ENCODE measurements around the gene KPNA5. TPM values are rescaled to one million over a fixed set of nuclear protein-coding genes. Genes with fewer than 3 reads are reported as not detected.

Gene KPNA5
- total RNA-seq, 1 donor from 2014 or later, result 6.0 TPM

DNA sequence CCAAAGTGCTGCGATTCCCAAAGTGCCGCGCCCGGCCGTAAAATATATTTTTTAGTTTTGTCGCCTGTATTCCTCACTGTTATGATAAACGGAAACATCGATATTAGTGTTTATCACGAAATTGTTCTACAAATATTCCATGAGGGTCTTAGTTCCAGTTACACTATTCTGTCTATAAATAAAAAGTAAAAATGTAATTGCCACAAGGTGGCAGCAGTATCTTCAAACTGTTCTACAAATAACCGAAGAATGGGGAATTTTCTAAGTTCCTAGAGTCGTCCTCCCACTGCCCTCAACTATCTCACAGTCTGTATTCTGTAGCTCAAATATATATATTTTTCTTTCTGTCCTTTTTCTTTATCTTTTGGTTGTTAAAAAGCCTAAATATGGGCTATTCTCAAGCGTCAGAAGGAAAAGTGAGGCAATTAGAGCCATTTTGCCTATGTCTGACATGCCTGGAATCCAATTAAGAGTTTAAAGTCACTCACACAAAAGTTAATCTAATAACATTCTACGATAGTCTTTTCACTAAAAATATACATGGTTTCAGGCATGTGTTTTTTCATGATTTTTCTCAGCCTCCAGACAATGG, 98.7 kb downstream of the KPNA5 start:
- DNase-seq (ENCODE audit: extremely low read depth, low read depth, low spot score), result peak; percentile 22

DNA sequence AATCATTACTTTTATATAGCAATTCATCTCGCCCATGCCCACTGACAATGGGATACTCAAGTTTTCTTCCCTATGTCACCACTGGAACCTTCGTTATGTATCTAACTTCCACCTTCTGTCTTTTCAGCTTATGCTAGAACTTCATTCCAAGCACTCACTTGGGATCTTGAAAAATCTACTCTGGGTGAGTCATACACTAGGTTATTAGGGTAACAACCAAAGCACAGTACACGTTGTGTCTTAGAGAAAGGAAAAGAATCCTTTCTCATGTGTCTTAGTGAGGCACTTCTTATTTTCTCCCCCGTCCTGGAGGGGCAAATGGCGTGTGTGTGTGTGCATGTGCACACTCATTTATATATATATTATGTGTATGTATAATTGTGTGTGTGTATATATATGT, 102.8 kb downstream of the KPNA5 start:
- DNase-seq (ENCODE audit: extremely low read depth, low read depth, low spot score), result no peak

Other genes with a start within 250 kb of the KPNA5 start
- 0.68 and 1.1 TPM in 2 replicates for gene CALHM6, start 219.8 kb upstream of the KPNA5 start, total RNA-seq
- gene CALHM5, start 169.6 kb upstream of the KPNA5 start, total RNA-seq, result 4.8 and 5.5 TPM in 2 replicates
- 0.34 TPM in 1 of 2 replicates, not detected in the other for gene TRAPPC3L, start 135.5 kb upstream of the KPNA5 start, total RNA-seq
- gene CALHM4, start 127.5 kb upstream of the KPNA5 start, total RNA-seq, result not detected in 2 replicates
- gene RWDD1, start 109.7 kb upstream of the KPNA5 start, total RNA-seq, result 25.6 and 34.9 TPM in 2 replicates
- gene RSPH4A, start 64.7 kb upstream of the KPNA5 start, total RNA-seq, result 0.29 and 0.63 TPM in 2 replicates
- gene ZUP1, start 12.4 kb upstream of the KPNA5 start, total RNA-seq, result 10.9 and 11.4 TPM in 2 replicates
- gene FAM162B, start 84.5 kb downstream of the KPNA5 start, total RNA-seq, result 1.5 and 3.7 TPM in 2 replicates
- gene GPRC6A, start 147.9 kb downstream of the KPNA5 start, total RNA-seq, result not detected in 2 replicates
- not detected in 2 replicates for gene RFX6, start 196.0 kb downstream of the KPNA5 start, total RNA-seq